ENCODE measurements around the gene TP53RK.

- no peak for TF ChIP-seq CTCF (conservative IDR thresholded peaks at IDR 0.05; ENCODE audit: low read depth, low read length)
- TF ChIP-seq POLR2A (IDR thresholded peaks at IDR 0.05; ENCODE audit: low read depth, low read length), result no peak
- TF ChIP-seq BHLHE40 (IDR thresholded peaks at IDR 0.05; ENCODE audit: low read depth, low read length), result no peak
- no peak for TF ChIP-seq MAFK (IDR thresholded peaks at IDR 0.05; ENCODE audit: low read depth, low read length)
- no peak for TF ChIP-seq USF2 (IDR thresholded peaks at IDR 0.05; ENCODE audit: low read depth, low read length)
- no peak for TF ChIP-seq CEBPB (IDR thresholded peaks at IDR 0.05; ENCODE audit: low read depth, low read length)
- TF ChIP-seq RAD21 (IDR thresholded peaks at IDR 0.05; ENCODE audit: low read length), result no peak
- TF ChIP-seq SMC3 (IDR thresholded peaks at IDR 0.05; ENCODE audit: low read depth, low read length), result no peak
Observed at GRCh38 chr20:46657137-46657536, 32.1 kb downstream of the TP53RK start.

Data from IMR-90 (cell line).